ENCODE data around the gene FAAP100. TPM values are rescaled to one million over a fixed set of nuclear protein-coding genes. Genes with fewer than 3 reads are reported as not detected.

FAAP100 gene
- total RNA-seq, 1 donor, result 31.7 TPM

GRCh38 chr17:81569986-81570514, 17.9 kb upstream of the FAAP100 start:
- H3K4me3 ChIP-seq (ENCODE audit: low read depth, low read length), result no peak overlapping the region
- TF ChIP-seq, protein P1, sequence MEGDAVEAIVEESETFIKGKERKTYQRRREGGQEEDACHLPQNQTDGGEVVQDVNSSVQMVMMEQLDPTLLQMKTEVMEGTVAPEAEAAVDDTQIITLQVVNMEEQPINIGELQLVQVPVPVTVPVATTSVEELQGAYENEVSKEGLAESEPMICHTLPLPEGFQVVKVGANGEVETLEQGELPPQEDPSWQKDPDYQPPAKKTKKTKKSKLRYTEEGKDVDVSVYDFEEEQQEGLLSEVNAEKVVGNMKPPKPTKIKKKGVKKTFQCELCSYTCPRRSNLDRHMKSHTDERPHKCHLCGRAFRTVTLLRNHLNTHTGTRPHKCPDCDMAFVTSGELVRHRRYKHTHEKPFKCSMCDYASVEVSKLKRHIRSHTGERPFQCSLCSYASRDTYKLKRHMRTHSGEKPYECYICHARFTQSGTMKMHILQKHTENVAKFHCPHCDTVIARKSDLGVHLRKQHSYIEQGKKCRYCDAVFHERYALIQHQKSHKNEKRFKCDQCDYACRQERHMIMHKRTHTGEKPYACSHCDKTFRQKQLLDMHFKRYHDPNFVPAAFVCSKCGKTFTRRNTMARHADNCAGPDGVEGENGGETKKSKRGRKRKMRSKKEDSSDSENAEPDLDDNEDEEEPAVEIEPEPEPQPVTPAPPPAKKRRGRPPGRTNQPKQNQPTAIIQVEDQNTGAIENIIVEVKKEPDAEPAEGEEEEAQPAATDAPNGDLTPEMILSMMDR (IDR thresholded peaks at IDR 0.05; ENCODE audit: insufficient read depth, low read length), result no peak
- no peak for DNase-seq (ENCODE audit: low read depth)

DNA sequence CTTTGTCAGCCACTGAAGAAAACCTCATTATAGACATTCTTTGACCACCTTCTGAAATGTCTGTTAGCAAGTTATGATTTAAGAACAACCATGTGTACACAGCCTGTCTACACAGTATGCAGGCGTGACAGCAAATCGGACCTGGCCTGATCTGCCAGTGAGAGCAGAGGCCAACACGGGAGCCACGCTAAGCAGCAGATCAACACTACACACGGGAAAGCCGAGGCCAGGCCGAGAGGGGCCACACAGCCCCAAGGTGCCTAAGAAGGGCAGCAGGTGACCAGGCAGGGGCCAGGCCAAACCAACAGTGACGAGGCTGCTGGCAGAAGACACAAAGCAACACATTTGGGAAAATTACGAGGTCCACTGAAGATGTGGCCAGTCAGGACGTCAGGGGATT, 16.3 kb upstream of the FAAP100 start:
- TF ChIP-seq, protein P1 (IDR thresholded peaks at IDR 0.05; ENCODE audit: insufficient read depth, low read length), result no peak
- no peak overlapping the region for H3K4me3 ChIP-seq (ENCODE audit: low read depth, low read length)
- DNase-seq (ENCODE audit: low read depth), result no peak

DNA sequence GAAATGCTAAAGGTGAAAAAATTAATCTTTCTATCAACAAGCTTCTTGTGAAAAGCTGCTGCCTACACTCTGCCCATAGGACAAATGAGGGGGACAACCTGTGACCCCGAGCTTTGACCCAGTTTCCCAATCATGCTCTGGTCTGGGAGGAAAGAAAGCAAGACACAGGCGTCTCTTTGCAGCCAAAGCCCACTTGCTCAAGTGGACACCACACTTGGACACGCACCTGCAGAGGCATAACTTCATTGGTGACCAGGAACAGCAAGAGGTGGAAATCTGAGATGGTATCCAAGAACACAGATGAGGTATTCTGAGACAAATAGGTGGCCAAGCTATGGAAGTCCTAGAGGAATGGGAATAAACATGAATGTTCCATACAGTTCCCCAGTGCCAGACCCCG, 15.0 kb upstream of the FAAP100 start:
- DNase-seq (ENCODE audit: low read depth), result no peak
- peak overlapping the region; percentile 46 for H3K4me3 ChIP-seq (ENCODE audit: low read depth, low read length)
- TF ChIP-seq, protein P1 (IDR thresholded peaks at IDR 0.05; ENCODE audit: insufficient read depth, low read length), result no peak

DNA sequence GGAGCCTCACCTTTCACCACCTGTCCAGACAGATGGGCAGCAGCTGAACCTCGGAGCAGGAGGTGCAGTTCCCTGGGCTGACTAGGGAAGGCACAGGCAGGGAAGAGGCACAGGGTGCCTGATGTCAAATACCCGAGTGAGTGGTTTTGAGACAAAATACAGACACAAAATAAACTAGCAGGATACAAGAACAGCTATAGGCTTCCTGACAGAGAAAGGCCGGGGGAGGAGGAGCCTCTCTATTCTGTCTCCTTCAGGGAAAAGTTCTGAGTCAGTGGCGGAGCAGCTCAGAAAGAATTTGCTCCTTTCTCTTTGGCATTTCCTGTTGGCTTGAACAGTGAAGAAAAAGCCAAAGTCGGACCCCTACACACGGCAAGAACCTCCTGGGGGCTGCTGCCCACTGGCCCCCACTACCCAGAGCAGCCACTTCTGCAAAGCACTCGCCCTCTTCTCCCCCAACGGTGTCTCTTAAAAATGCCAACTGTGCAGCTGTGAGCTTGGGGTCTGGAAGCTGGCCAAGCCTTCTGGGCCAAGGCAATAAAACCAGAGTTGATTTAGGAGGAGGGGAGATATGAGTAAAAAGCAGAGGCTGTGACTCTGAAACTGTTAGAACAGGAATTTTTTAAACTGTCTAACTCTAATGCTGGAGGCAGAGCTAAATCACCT, 14.4 kb upstream of the FAAP100 start:
- peak; percentile 97 for DNase-seq (ENCODE audit: low read depth)
- peak overlapping the region; percentile 48 for H3K4me3 ChIP-seq (ENCODE audit: low read depth, low read length)
- TF ChIP-seq, protein P1 (IDR thresholded peaks at IDR 0.05; ENCODE audit: insufficient read depth, low read length), result no peak

DNA sequence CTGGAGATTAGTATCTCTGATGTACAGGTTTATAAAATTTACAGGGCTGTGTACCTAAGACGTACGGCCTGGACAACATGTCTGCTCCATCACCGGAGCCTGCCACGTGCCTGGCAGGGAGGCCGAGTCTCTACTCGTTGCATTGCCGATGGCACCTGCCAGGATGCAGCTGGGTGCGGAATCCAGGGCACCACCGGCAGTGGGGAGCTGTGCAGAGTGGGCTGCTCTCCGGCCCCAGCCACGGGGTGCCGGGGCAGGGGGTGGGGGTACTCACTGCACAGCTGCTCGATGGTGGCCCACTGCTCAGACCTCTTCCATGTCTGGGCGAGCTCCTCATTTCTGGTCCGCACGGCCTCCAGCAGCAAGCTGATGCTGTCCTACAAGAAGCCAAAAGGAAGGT, 13.1 kb upstream of the FAAP100 start:
- no peak overlapping the region for H3K4me3 ChIP-seq (ENCODE audit: low read depth, low read length)
- TF ChIP-seq, protein P1 (IDR thresholded peaks at IDR 0.05; ENCODE audit: insufficient read depth, low read length), result no peak
- no peak for DNase-seq (ENCODE audit: low read depth)

DNA sequence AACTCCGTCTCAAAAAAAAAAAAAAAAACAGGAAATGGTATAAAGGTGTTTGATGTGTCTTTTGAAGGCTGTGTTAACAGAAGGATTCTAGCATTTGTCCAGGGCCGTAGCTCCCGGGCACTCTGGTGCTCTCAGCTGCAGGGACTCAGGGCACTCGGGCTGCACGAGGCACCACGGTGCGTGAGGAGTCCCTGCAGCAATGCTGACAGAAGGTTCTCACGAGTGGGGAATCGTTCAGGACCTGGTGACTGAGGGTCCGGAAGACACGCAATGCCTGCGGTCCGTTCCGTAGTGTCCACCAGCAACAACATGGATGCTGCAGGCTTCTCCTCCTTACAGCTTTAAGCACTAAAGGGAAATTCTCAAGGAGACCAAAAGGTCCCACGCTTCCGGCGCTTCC, 12.6 kb upstream of the FAAP100 start:
- TF ChIP-seq, protein P1 (IDR thresholded peaks at IDR 0.05; ENCODE audit: insufficient read depth, low read length), result no peak
- H3K4me3 ChIP-seq (ENCODE audit: low read depth, low read length), result no peak overlapping the region
- no peak for DNase-seq (ENCODE audit: low read depth)

Measured in fibroblast of the aortic adventitia (primary cell).